MCF 10A (cell line): Measurements from ENCODE around the gene DLL3. TPM values are rescaled to one million over a fixed set of nuclear protein-coding genes. Genes with fewer than 3 reads are reported as not detected.
"Not testable (repeated sequence)": the region's sequence is repeated elsewhere in the genome, so short reads cannot be mapped to it uniquely, and the experiment has no call there.

Experiments used
- BruUV-seq: library from RNA; stranded (reverse); fragments of 400-500 nt; replicated peaks from 2 replicates; lab custom pipeline; 2021; lab: Mats Ljungman, UMichigan
- CTCF ChIA-PET: fragments of 300-600 bp; sonication (Branson Sonifier 250); formaldehyde crosslinking; extraction: SDS; loops from one replicate; lab custom pipeline; 2021; ENCODE audit warnings: antibody characterized with exemption, inconsistent platforms; lab: Yijun Ruan, JAX
- POLR2A ChIA-PET: fragments of 300-600, 350-650 bp; sonication (Branson Sonifier 250); formaldehyde crosslinking; extraction: SDS; loops from one replicate; lab custom pipeline; 2020; ENCODE audit warnings: antibody characterized with exemption, inconsistent platforms; lab: Yijun Ruan, JAX
- DNase-seq: peaks from one replicate; pipeline ENCODE4 v3.0.0-alpha.2; 2018; ENCODE audit not compliant: unreplicated experiment
- H3K27ac Mint-ChIP-seq: one replicate; pipeline ENCODE4 v1.8.0; 2022; ENCODE audit warnings: mild to moderate bottlenecking, low read depth, mixed read lengths; ENCODE audit not compliant: unreplicated experiment
- H3K27me3 Mint-ChIP-seq: one replicate; pipeline ENCODE4 v1.8.0; 2022; ENCODE audit warnings: mixed read lengths; ENCODE audit not compliant: insufficient read depth, unreplicated experiment
- H3K36me3 Mint-ChIP-seq: one replicate; pipeline ENCODE4 v1.8.0; 2022; ENCODE audit warnings: mild to moderate bottlenecking, moderate library complexity, mixed read lengths; ENCODE audit not compliant: insufficient read depth, unreplicated experiment
- H3K4me1 Mint-ChIP-seq: one replicate; pipeline ENCODE4 v1.8.0; 2022; ENCODE audit warnings: mixed read lengths; ENCODE audit not compliant: insufficient read depth, unreplicated experiment
- H3K4me3 Mint-ChIP-seq: one replicate; pipeline ENCODE4 v1.8.0; 2022; ENCODE audit warnings: mild to moderate bottlenecking, moderate library complexity, mixed read lengths; ENCODE audit not compliant: unreplicated experiment
- H3K9me3 Mint-ChIP-seq: one replicate; pipeline ENCODE4 v1.8.0; 2022; ENCODE audit warnings: mixed read lengths; ENCODE audit not compliant: unreplicated experiment
- CTCF ChIP-seq: fragments of 200-600 bp; IDR thresholded peaks from one replicate; pipeline ENCODE4 v1.8.0; 2022; ENCODE audit warnings: antibody characterized with exemption, mild to moderate bottlenecking; ENCODE audit not compliant: unreplicated experiment
- intact Hi-C: fragments of 100-400 bp; cut with micrococcal nuclease; formaldehyde crosslinking; loops from 2 replicates; pipeline ENCODE4 v1.14.1; 2022
- total RNA-seq: library from RNA; stranded (reverse); gene quantifications from 2 replicates; pipeline ENCODE4 v1.2.3, GENCODE V29; 2022

The DLL3 gene
- total RNA-seq, 1 experiment from 2014 or later = 0.68 TPM

GRCh38 chr19:39475748-39476147 is 23.0 kb upstream of the DLL3 start:
- no peak for DNase-seq
- no peak overlapping the region for H3K4me3 Mint-ChIP-seq
- peaks cover 8% of the 10 kb centered on the region for H3K4me1 Mint-ChIP-seq
- POLR2A ChIA-PET = interaction anchor here (0.7 kb wide), 1 partner anchor 40 kb away, joined by 3 read pairs; no protein-coding TSS in a partner anchor
- no TSS peak for BruUV-seq
- peaks cover 62% of the 10 kb centered on the region for H3K36me3 Mint-ChIP-seq
- TF ChIP-seq CTCF = no peak
- intact Hi-C loops = no loop called here
- H3K27ac Mint-ChIP-seq = no peak overlapping the region
- H3K9me3 Mint-ChIP-seq = no peaks in the 10 kb centered on the region
- H3K27me3 Mint-ChIP-seq = no peaks in the 10 kb centered on the region
- CTCF ChIA-PET = interaction anchor here (0.6 to 4.7 kb wide), 6 partner anchors 8 to 281 kb away, joined by 3 to 41 read pairs (median 4); partner anchors contain the start of gene EID2B

GRCh38 chr19:39479319-39479801 is 19.4 kb upstream of the DLL3 start:
- H3K4me3 Mint-ChIP-seq, DNase-seq, CTCF ChIA-PET, intact Hi-C loops, BruUV-seq, H3K9me3 Mint-ChIP-seq, POLR2A ChIA-PET, H3K27me3 Mint-ChIP-seq, H3K27ac Mint-ChIP-seq: not testable (repeated sequence)
- Mint-ChIP-seq H3K36me3 (peaks cover 39% of the 10 kb centered on the region), H3K4me1 (peaks cover 15% of the 10 kb centered on the region)

- Mint-ChIP-seq H3K9me3 (no peaks in the 10 kb centered on the region), H3K27ac (peak overlapping the region; percentile 91), H3K4me3 (peak overlapping the region; percentile 88), H3K36me3 (peaks cover 38% of the 10 kb centered on the region), H3K4me1 (peaks cover 15% of the 10 kb centered on the region), H3K27me3 (no peaks in the 10 kb centered on the region)
- DNase-seq = no peak
- intact Hi-C loops = no loop called here
- no peak for TF ChIP-seq CTCF
- no TSS peak for BruUV-seq
- POLR2A ChIA-PET = interaction anchor here (0.6 to 2.1 kb wide), 10 partner anchors 29 to 75 kb away, joined by 3 to 14 read pairs (median 4); partner anchors contain the start of genes EID2, EID2B, RPS16 and SUPT5H
- CTCF ChIA-PET = interaction anchor here (0.7 kb wide), 1 partner anchor 291 kb away, joined by 3 read pairs; no protein-coding TSS in a partner anchor
These were observed 18.8 kb upstream of the DLL3 start for GRCh38 chr19:39479916-39480315.

- peaks cover 15% of the 10 kb centered on the region for H3K4me1 Mint-ChIP-seq
- peak within 1 kb of the TSS; percentile 88 for H3K4me3 Mint-ChIP-seq
- no peak for TF ChIP-seq CTCF
- no peaks in the 10 kb centered on the region for H3K9me3 Mint-ChIP-seq
- ChIA-PET POLR2A (interaction anchor here (0.6 to 2.1 kb wide), 13 partner anchors 30 to 79 kb away, joined by 3 to 14 read pairs (median 4); partner anchors contain the start of genes EID2, EID2B, RPS16 and SUPT5H), CTCF (interaction anchor here (0.7 kb wide), 1 partner anchor 290 kb away, joined by 3 read pairs; no protein-coding TSS in a partner anchor)
- H3K27me3 Mint-ChIP-seq = no peaks in the 10 kb centered on the region
- BruUV-seq = TSS peak; percentile 25
- H3K27ac Mint-ChIP-seq = peak within 1 kb of the TSS; percentile 91
- peak; percentile 96 for DNase-seq
- intact Hi-C loops = no loop called here
- H3K36me3 Mint-ChIP-seq = peaks cover 32% of the 10 kb centered on the region
These were observed 18.2 kb upstream of the DLL3 start, which contains the start of gene TIMM50 for GRCh38 chr19:39480337-39481228. Gene TIMM50, plus strand, starts transcription at chr19:39480838. Its CDS starts 16 bp downstream, at chr19:39480854.
